Transverse colon (tissue), 4 donors: Measurements from ENCODE around the gene GSK3B. TPM values are rescaled to one million over a fixed set of nuclear protein-coding genes. Genes with fewer than 3 reads are reported as not detected.
"Not testable (repeated sequence)": the region's sequence is repeated elsewhere in the genome, so short reads cannot be mapped to it uniquely, and the experiment has no call there.

Source experiments
- DNase-seq: peaks from one replicate; pipeline ENCODE4 v3.0.0-alpha.2; 2019
- H3K27ac ChIP-seq, 4 donors: fragments of 200-600 bp; sonication (generic); 2 replicates each; pipeline ENCODE4 v1.5.1; 2016 to 2018; ENCODE audit warnings: inconsistent platforms in 4 of 4
- H3K27me3 ChIP-seq: fragments of 200-600 bp; sonication (generic); 2 replicates; pipeline ENCODE4 v1.5.1; 2017; ENCODE audit warnings: inconsistent platforms
- H3K36me3 ChIP-seq, 4 donors: fragments of 200-600 bp; sonication (generic); 2 replicates each; pipeline ENCODE4 v1.5.1; 2017 to 2019; ENCODE audit warnings: inconsistent platforms in 4 of 4
- H3K4me1 ChIP-seq, 4 donors: fragments of 200-600 bp; sonication (generic); 2 replicates each; pipeline ENCODE4 v1.5.1; 2017 to 2020; ENCODE audit warnings: inconsistent platforms in 4 of 4
- H3K4me3 ChIP-seq, 4 donors: fragments of 200-600 bp; sonication (generic); 1 replicate in 1 of 4; 2 replicates in 3 of 4; pipeline versions ENCODE4 v1.5.1 to v1.6.1; 2017 to 2019; ENCODE audit warnings: inconsistent platforms in 4 of 4
- H3K9me3 ChIP-seq, 2 donors: fragments of 200-600 bp; sonication (generic); 2 replicates each; pipeline ENCODE4 v1.5.1; 2017 to 2019; ENCODE audit warnings: inconsistent platforms in 2 of 2
- CTCF ChIP-seq, 5 experiments: fragments of 200-600 bp in 3 of 5; fragments of 450-650 bp in 2 of 5; sonication (generic) in 3 of 5; IDR thresholded peaks; 1 replicate in 2 of 5; 2 replicates in 3 of 5; pipeline ENCODE4 v1.5.1; 2016 to 2017; ENCODE audit warnings: antibody characterized with exemption in 5 of 5, inconsistent platforms in 3 of 5, mild to moderate bottlenecking in 2 of 5, moderate library complexity in 1 of 5
- EP300 ChIP-seq: sonication (generic); formaldehyde crosslinking; IDR thresholded peaks from one replicate; pipeline ENCODE4 v1.6.1; 2017; ENCODE audit warnings: antibody characterized with exemption, low read depth
- POLR2A ChIP-seq: fragments of 450-650 bp; IDR thresholded peaks from one replicate; pipeline ENCODE4 v1.6.1; 2016; ENCODE audit warnings: antibody characterized with exemption, mild to moderate bottlenecking, moderate library complexity
- POLR2AphosphoS5 ChIP-seq, 3 donors: sonication (generic); formaldehyde crosslinking; IDR thresholded peaks; one replicate each; pipeline ENCODE4 v1.6.1; 2016; ENCODE audit warnings: antibody characterized with exemption in 3 of 3
- WGBS, 2 donors: methylation state at CpG; one replicate each; pipeline ENCODE4 v1.1.5; 2018; ENCODE audit warnings: low coverage in 1 of 2; 5-methylcytosine and 5-hydroxymethylcytosine counted together
- in situ Hi-C, 4 donors: fragments of 200-750 bp; cut with MboI; loops; one replicate each; pipeline versions ENCODE4 v1.15.0 to v1.15.1; 2017; ENCODE audit warnings: low sequenced_read_pairs in 3 of 4, low pct_ligation_motif_present in 1 of 4, low pct_unique_long_range_greater_than_20kb in 1 of 4
- intact Hi-C: fragments of 100-400 bp; cut with DNase I; formaldehyde crosslinking; loops from one replicate; pipeline ENCODE4 v1.15.1; 2023; ENCODE audit warnings: low total_unique reads
- total RNA-seq, 4 donors: library from RNA; depleted of rRNA; stranded (reverse); fragments of >200 nt; gene quantifications; one replicate each; pipeline ENCODE4 v1.1.0, GENCODE V29; 2016

The GSK3B gene
- total RNA-seq, 4 donors from 2014 or later, result 14.7 to 35.9 (median 24.2) TPM

- in situ Hi-C loops (no loop called here), intact Hi-C loops (no loop called here)
- Histone ChIP-seq H3K9me3 (no peaks in the 10 kb centered on the region), H3K27ac (no peak overlapping the region), H3K4me1 (peaks cover 0 to 33% (median 12%) of the 10 kb centered on the region in 4 donors), H3K27me3 (no peaks in the 10 kb centered on the region), H3K36me3 (no peaks in the 10 kb centered on the region), H3K4me3 (no peak overlapping the region)
- TF ChIP-seq POLR2A (no peak), CTCF (IDR thresholded peaks at IDR 0.05) (no peak), EP300 (no peak), POLR2AphosphoS5 (IDR thresholded peaks at IDR 0.05) (no peak)
- DNase-seq, result no peak
Observed at GRCh38 chr3:119990888-119991287, 103.4 kb downstream of the GSK3B start.

- peaks cover 0 to 4% of the 10 kb centered on the region in 2 donors for H3K9me3 ChIP-seq
- DNase-seq, result no peak
- H3K27ac ChIP-seq, result no peak overlapping the region
- H3K4me1 ChIP-seq, result peaks cover 0 to 33% (median 12%) of the 10 kb centered on the region in 4 donors
- intact Hi-C loops, result no loop called here
- H3K36me3 ChIP-seq, result no peaks in the 10 kb centered on the region
- no peak overlapping the region for H3K4me3 ChIP-seq
- WGBS, 2 donors, result 89 to 95% methylated on average over 6 to 8 of the region's 8 CpGs
- no peak for TF ChIP-seq POLR2AphosphoS5 (IDR thresholded peaks at IDR 0.05)
- TF ChIP-seq EP300, result no peak
- no peak for TF ChIP-seq CTCF (IDR thresholded peaks at IDR 0.05)
- TF ChIP-seq POLR2A, result no peak
- in situ Hi-C loops, result no loop called here
- no peaks in the 10 kb centered on the region for H3K27me3 ChIP-seq
Observed at GRCh38 chr3:119989981-119990655, 104.1 kb downstream of the GSK3B start.

GRCh38 chr3:119986812-119987211 lies 107.4 kb downstream of the GSK3B start:
- H3K4me1 ChIP-seq, result peaks cover 0 to 15% (median 0%) of the 10 kb centered on the region in 4 donors
- WGBS, 2 donors, result 100% methylated on average over 1 to 4 of the region's 4 CpGs
- H3K4me3 ChIP-seq, H3K27me3 ChIP-seq, H3K36me3 ChIP-seq, intact Hi-C loops, H3K27ac ChIP-seq, in situ Hi-C loops, DNase-seq, H3K9me3 ChIP-seq: not testable (repeated sequence)

- Histone ChIP-seq H3K36me3 (no peaks in the 10 kb centered on the region), H3K9me3 (peaks cover 0 to 10% of the 10 kb centered on the region in 2 donors), H3K4me1 (peaks cover 0 to 6% (median 0%) of the 10 kb centered on the region in 4 donors), H3K4me3 (no peak overlapping the region), H3K27ac (no peak overlapping the region), H3K27me3 (no peaks in the 10 kb centered on the region)
- WGBS, 2 donors, result 96% methylated on average over 14 of the region's 14 CpGs; no CpG with 5 or more reads in 1 of the 2 donors
- DNase-seq, result no peak
- intact Hi-C loops, result no loop called here
- no peak for TF ChIP-seq EP300
- TF ChIP-seq POLR2A, result no peak
- no peak for TF ChIP-seq POLR2AphosphoS5 (IDR thresholded peaks at IDR 0.05)
- no peak for TF ChIP-seq CTCF (IDR thresholded peaks at IDR 0.05)
- in situ Hi-C loops, result no loop called here
Observed at GRCh38 chr3:119981386-119981785, 112.9 kb downstream of the GSK3B start.
